Sigmoid colon (tissue), 4 donors: ENCODE measurements around the gene PRADC1.

Experiments
- CTCF ChIP-seq, 4 experiments: fragments of 450-650 bp in 3 of 4; fragments of 200-600 bp in 1 of 4; IDR thresholded peaks; one replicate each; pipeline ENCODE4 v1.5.1; 2016 to 2019; ENCODE audit warnings: antibody characterized with exemption in 4 of 4, mild to moderate bottlenecking in 3 of 4, moderate library complexity in 2 of 4
- EP300 ChIP-seq, 4 donors: sonication (generic); formaldehyde crosslinking; IDR thresholded peaks; one replicate each; pipeline ENCODE4 v1.6.1; 2017; ENCODE audit warnings: antibody characterized with exemption in 4 of 4
- POLR2A ChIP-seq, 2 donors: fragments of 450-650 bp; IDR thresholded peaks; one replicate each; pipeline ENCODE4 v1.6.1; 2016; ENCODE audit warnings: antibody characterized with exemption in 2 of 2, mild to moderate bottlenecking in 2 of 2, moderate library complexity in 2 of 2
- POLR2AphosphoS5 ChIP-seq, 4 donors: sonication (generic); formaldehyde crosslinking; IDR thresholded peaks; one replicate each; pipeline ENCODE4 v1.6.1; 2017; ENCODE audit warnings: antibody characterized with exemption in 4 of 4

GRCh38 chr2:73217160-73217559 lies 15.9 kb downstream of the PRADC1 start:
- TF ChIP-seq POLR2A (IDR thresholded peaks at IDR 0.05) (no peak), CTCF (IDR thresholded peaks at IDR 0.05) (no peak), POLR2AphosphoS5 (IDR thresholded peaks at IDR 0.05) (no peak), EP300 (IDR thresholded peaks at IDR 0.05) (no peak)
